ENCODE results near the gene LIM2. TPM values are rescaled to one million over a fixed set of nuclear protein-coding genes. Genes with fewer than 3 reads are reported as not detected.

LIM2 gene
- total RNA-seq, 1 donor from 2014 or later = not detected

DNA sequence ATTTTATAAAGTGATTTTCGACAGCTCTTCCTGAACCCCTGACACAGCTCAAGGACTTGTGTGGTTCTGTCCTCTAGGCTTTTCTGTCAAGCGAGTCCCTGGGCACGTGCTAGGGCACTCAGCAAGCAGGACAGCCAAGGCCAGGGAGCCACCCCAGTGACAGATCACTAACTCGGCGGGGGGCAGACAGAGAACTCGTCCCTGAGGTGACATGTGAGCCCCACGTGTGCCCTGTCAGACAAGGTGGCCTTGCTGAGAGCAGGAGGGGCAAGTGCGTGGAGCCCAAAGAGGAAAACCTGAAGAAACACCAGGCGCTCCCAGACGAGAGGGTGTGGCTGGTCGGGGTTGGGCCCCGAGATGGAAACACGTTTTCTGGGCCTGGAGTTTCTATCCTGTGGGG is 26.5 kb downstream of the LIM2 start:
- H3K4me3 ChIP-seq = no peak overlapping the region
- no peaks in the 10 kb centered on the region for H3K27me3 ChIP-seq
- H3K4me1 ChIP-seq = peaks cover 47% of the 10 kb centered on the region
- no peaks in the 10 kb centered on the region for H3K36me3 ChIP-seq
- no peaks in the 10 kb centered on the region for H3K9me3 ChIP-seq
- no peak for DNase-seq (ENCODE audit: extremely low spot score in 2 of 2)
- intact Hi-C loops (cut with DNase I) = loop anchor here (10.0 kb wide), 1 partner anchor 334 kb away; the partner anchor contains the start of gene SPACA6
- TF ChIP-seq, protein P1, sequence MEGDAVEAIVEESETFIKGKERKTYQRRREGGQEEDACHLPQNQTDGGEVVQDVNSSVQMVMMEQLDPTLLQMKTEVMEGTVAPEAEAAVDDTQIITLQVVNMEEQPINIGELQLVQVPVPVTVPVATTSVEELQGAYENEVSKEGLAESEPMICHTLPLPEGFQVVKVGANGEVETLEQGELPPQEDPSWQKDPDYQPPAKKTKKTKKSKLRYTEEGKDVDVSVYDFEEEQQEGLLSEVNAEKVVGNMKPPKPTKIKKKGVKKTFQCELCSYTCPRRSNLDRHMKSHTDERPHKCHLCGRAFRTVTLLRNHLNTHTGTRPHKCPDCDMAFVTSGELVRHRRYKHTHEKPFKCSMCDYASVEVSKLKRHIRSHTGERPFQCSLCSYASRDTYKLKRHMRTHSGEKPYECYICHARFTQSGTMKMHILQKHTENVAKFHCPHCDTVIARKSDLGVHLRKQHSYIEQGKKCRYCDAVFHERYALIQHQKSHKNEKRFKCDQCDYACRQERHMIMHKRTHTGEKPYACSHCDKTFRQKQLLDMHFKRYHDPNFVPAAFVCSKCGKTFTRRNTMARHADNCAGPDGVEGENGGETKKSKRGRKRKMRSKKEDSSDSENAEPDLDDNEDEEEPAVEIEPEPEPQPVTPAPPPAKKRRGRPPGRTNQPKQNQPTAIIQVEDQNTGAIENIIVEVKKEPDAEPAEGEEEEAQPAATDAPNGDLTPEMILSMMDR (IDR thresholded peaks at IDR 0.05) = no peak
- TF ChIP-seq POLR2AphosphoS5 (IDR thresholded peaks at IDR 0.05; ENCODE audit: insufficient read depth in 1 of 2, low read depth in 1 of 2) (no peak), POLR2A (IDR thresholded peaks at IDR 0.05) (no peak)
- no peak overlapping the region for H3K27ac ChIP-seq

DNA sequence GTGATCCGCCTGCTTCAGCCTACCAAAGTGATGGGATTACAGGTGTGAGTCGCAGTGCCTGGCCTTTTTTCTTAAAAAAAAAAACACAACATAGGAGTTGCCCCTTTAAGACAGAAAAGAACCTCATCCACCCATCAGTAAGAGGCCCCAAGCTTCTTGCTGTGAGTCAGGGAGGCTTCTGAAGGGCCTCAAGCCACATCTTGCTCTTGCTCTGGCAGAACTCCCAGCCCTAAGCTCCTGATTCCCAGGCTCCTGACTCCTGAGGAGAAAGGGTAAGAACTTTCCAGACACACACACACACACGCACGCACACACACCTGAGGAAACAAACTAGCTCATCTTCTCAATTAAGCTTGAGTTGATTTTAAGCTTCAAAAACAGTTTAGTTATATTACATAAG is 28.5 kb downstream of the LIM2 start:
- peak overlapping the region; percentile 79 for H3K27ac ChIP-seq
- H3K4me3 ChIP-seq = no peak overlapping the region
- TF ChIP-seq POLR2AphosphoS5 (IDR thresholded peaks at IDR 0.05; ENCODE audit: insufficient read depth in 1 of 2, low read depth in 1 of 2) = peak in 1 of 2 donors; percentile 65
- TF ChIP-seq POLR2A (IDR thresholded peaks at IDR 0.05) = no peak
- no peaks in the 10 kb centered on the region for H3K36me3 ChIP-seq
- H3K4me1 ChIP-seq = peaks cover 38% of the 10 kb centered on the region
- intact Hi-C loops (cut with DNase I) = no loop called here
- no peaks in the 10 kb centered on the region for H3K9me3 ChIP-seq
- H3K27me3 ChIP-seq = no peaks in the 10 kb centered on the region
- no peak for DNase-seq (ENCODE audit: extremely low spot score in 2 of 2)

DNA sequence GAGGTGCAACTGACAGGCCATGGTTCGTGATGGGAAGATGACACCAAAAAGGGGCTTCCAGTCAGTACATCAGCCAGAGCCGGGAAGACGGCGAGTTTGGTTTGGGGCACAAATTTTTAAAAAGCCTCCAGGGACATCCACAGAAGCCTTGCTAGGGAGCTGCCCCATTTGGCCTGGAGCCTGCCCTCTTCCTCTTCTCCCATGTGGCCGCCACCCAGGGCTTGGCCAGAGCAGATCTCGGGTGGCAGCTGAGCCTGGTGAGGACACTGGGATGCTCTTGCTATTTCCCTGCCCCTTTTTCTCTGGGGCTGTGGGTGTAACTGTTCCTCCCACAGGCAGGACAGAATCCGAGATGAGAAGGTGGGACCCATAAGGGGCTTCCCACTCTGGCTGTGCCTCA is 29.8 kb downstream of the LIM2 start:
- no peak overlapping the region for H3K4me3 ChIP-seq
- H3K36me3 ChIP-seq = no peaks in the 10 kb centered on the region
- H3K9me3 ChIP-seq = no peaks in the 10 kb centered on the region
- DNase-seq (ENCODE audit: extremely low spot score in 2 of 2) = no peak
- H3K27ac ChIP-seq = no peak overlapping the region
- H3K27me3 ChIP-seq = no peaks in the 10 kb centered on the region
- H3K4me1 ChIP-seq = peaks cover 30% of the 10 kb centered on the region
- TF ChIP-seq, protein P1 (IDR thresholded peaks at IDR 0.05) = no peak
- no peak for TF ChIP-seq POLR2A (IDR thresholded peaks at IDR 0.05)
- TF ChIP-seq POLR2AphosphoS5 (IDR thresholded peaks at IDR 0.05; ENCODE audit: insufficient read depth in 1 of 2, low read depth in 1 of 2) = no peak
- intact Hi-C loops (cut with DNase I) = no loop called here

DNA sequence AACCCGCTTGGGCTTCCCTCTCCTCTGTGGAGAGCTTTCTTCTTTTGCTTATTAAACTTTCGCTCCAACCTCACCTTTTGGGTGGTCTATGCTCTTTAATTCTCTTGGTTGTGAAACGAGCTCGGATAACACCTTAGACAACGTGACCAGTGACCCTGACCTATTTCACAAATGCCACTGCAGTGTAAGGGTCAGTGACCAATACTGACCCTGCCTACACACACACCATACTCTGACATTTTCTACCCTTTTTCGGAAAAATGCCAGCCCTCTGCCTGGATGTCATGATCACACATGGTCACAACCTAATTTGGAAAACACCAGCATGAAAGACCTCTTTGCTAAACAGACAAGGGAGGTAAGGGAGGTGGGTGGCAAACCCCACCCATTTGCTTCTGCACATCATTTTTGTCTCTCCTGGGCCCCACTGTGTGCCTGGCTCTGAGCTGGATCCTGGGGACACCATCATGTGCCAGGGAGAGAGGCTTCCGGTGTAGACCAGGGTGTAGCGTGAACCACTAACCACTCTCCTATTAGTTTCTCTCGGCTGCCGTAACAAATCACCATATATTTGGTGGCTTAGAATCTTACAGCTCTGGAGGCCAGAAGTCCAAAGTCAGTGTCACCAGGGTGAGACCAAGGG is 31.5 kb downstream of the LIM2 start:
- no peaks in the 10 kb centered on the region for H3K27me3 ChIP-seq
- no peaks in the 10 kb centered on the region for H3K9me3 ChIP-seq
- no peak for TF ChIP-seq POLR2A (IDR thresholded peaks at IDR 0.05)
- no peak for TF ChIP-seq POLR2AphosphoS5 (IDR thresholded peaks at IDR 0.05; ENCODE audit: insufficient read depth in 1 of 2, low read depth in 1 of 2)
- TF ChIP-seq, protein P1 (IDR thresholded peaks at IDR 0.05) = no peak
- no peak overlapping the region for H3K4me3 ChIP-seq
- H3K4me1 ChIP-seq = peaks cover 22% of the 10 kb centered on the region
- intact Hi-C loops (cut with DNase I) = no loop called here
- no peaks in the 10 kb centered on the region for H3K36me3 ChIP-seq
- DNase-seq (ENCODE audit: extremely low spot score in 2 of 2) = no peak
- no peak overlapping the region for H3K27ac ChIP-seq

DNA sequence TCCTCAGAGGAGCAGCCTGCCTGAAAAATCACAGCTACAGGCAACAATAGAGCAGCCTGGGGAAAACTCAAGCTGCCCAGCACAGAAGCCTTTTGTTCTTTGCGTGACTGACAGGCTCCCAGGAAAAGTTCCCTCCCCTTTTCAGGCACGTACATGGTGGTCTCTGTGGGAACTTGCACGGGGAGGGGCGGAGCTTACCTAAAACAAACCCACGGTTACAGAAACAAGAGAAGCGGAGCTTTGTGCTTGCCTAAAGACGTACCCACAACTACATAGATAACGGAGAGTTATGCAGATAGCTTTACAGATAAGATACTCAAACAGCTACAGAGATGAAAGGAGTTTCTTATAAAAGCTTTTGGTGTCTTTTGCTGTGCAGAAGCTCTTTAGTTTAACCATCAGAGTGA is 33.0 kb downstream of the LIM2 start:
- TF ChIP-seq POLR2A (IDR thresholded peaks at IDR 0.05) (no peak), POLR2AphosphoS5 (IDR thresholded peaks at IDR 0.05; ENCODE audit: insufficient read depth in 1 of 2, low read depth in 1 of 2) (no peak)
- TF ChIP-seq, protein P1 (IDR thresholded peaks at IDR 0.05) = no peak
- intact Hi-C loops (cut with DNase I) = no loop called here
- H3K27ac ChIP-seq = no peak overlapping the region
- DNase-seq (ENCODE audit: extremely low spot score in 2 of 2) = no peak
- H3K27me3 ChIP-seq = no peaks in the 10 kb centered on the region
- H3K36me3 ChIP-seq = no peaks in the 10 kb centered on the region
- no peak overlapping the region for H3K4me3 ChIP-seq
- H3K4me1 ChIP-seq = peaks cover 18% of the 10 kb centered on the region
- no peaks in the 10 kb centered on the region for H3K9me3 ChIP-seq

All from vagina (tissue), 2 donors.